ENCODE results near the gene ZP2.

- TF ChIP-seq POLR2A (IDR thresholded peaks at IDR 0.05) (no peak), CTCF (IDR thresholded peaks at IDR 0.05) (no peak)
These were observed 8.2 kb upstream of the ZP2 start for GRCh38 chr16:21219551-21219950.

Data from testis (tissue), 2 donors.